Measurements from ENCODE around the gene FAT1. TPM values are rescaled to one million over a fixed set of nuclear protein-coding genes. Genes with fewer than 3 reads are reported as not detected.

FAT1 gene
- total and polyA plus RNA-seq, 9 of the 15 experiments (the other 6 are each of a cell fraction or from before 2014, with no cell fraction given) = 6.0 to 38.4 (median 21.4) TPM

- CTCF ChIA-PET (ENCODE audit: low intra/inter-chr PET ratio) = no interaction called here
- in situ Hi-C loops (cut with MboI) = no loop called here
- intact Hi-C loops (cut with micrococcal nuclease) = no loop called here
Measured at GRCh38 chr4:186560647-186561046, 163.0 kb downstream of the FAT1 start.

More at GRCh38 chr4:186560647-186561046, 163.0 kb downstream of the FAT1 start:
- H3K4me3 ChIP-seq = no peak overlapping the region
- no peaks in the 10 kb centered on the region for H3K36me3 ChIP-seq (ENCODE audit: control insufficient read depth, insufficient read depth, low read length)
- no peaks in the 10 kb centered on the region for H3K9me1 ChIP-seq (ENCODE audit: control insufficient read depth, insufficient read depth, low read length)
- no peak for TF ChIP-seq PTBP1 (IDR thresholded peaks at IDR 0.05; ENCODE audit: low read depth, low read length)
- no peak for TF ChIP-seq NFATC3 (IDR thresholded peaks at IDR 0.05)
- no peak for TF ChIP-seq GATA2 (CRISPR knock-in tag; IDR thresholded peaks at IDR 0.05)
- no peak for TF ChIP-seq USF1 (CRISPR knock-in tag; IDR thresholded peaks at IDR 0.05)
- TF ChIP-seq BRD4 (IDR thresholded peaks at IDR 0.05) = no peak
- no peak for TF ChIP-seq GTF2E2 (tag; IDR thresholded peaks at IDR 0.05)
- TF ChIP-seq, protein P1, sequence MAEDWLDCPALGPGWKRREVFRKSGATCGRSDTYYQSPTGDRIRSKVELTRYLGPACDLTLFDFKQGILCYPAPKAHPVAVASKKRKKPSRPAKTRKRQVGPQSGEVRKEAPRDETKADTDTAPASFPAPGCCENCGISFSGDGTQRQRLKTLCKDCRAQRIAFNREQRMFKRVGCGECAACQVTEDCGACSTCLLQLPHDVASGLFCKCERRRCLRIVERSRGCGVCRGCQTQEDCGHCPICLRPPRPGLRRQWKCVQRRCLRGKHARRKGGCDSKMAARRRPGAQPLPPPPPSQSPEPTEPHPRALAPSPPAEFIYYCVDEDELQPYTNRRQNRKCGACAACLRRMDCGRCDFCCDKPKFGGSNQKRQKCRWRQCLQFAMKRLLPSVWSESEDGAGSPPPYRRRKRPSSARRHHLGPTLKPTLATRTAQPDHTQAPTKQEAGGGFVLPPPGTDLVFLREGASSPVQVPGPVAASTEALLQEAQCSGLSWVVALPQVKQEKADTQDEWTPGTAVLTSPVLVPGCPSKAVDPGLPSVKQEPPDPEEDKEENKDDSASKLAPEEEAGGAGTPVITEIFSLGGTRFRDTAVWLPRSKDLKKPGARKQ (CRISPR knock-in tag; IDR thresholded peaks at IDR 0.05) = no peak
- no peak for TF ChIP-seq ZNF23 (CRISPR knock-in tag; IDR thresholded peaks at IDR 0.05)
- no peak for TF ChIP-seq TSHZ1 (CRISPR knock-in tag; IDR thresholded peaks at IDR 0.05)
- TF ChIP-seq THAP7 (CRISPR knock-in tag; IDR thresholded peaks at IDR 0.05) = no peak
- H3K79me2 ChIP-seq (ENCODE audit: control insufficient read depth, insufficient read depth, low read length) = no peaks in the 10 kb centered on the region
- no peak overlapping the region for H3K27ac ChIP-seq (ENCODE audit: extremely low read depth, low read depth, low read length)
- H2AFZ ChIP-seq (ENCODE audit: low read depth, low read length) = no peak overlapping the region
- H3K9me3 ChIP-seq (replicated peaks; ENCODE audit: control insufficient read depth, insufficient read depth, low read depth, low read length) = no peaks in the 10 kb centered on the region
- H3K9ac ChIP-seq (ENCODE audit: insufficient read depth in 1 of 2, low read depth in 2 of 2, low read length in 2 of 2) = no peak overlapping the region
- POLR2A ChIA-PET = no interaction called here
- no peaks in the 10 kb centered on the region for H4K20me1 ChIP-seq (replicated peaks; ENCODE audit: control insufficient read depth, insufficient read depth, low read length)
- no TSS peak for BruUV-seq (replicated peaks)
- no peaks in the 10 kb centered on the region; a peak in 1 of 5 replicates for H3K4me1 ChIP-seq (replicated peaks in 1 of 2; ENCODE audit: control insufficient read depth in 2 of 2, insufficient read depth in 2 of 2, low read length in 2 of 2)
- 6% methylated on average over 3 of the region's 3 CpGs for WGBS (ENCODE audit: insufficient coverage, low coverage, missing lambda C conversion rate)
- no peak overlapping the region for H3K4me2 ChIP-seq (ENCODE audit: insufficient read depth, low read length)
- FAIRE-seq (no peak), DNase-seq (ENCODE audit: extremely low read depth in 1 of 4, low spot score in 3 of 4) (no peak), ATAC-seq (no peak)
- H3K27me3 ChIP-seq (ENCODE audit: control insufficient read depth in 2 of 2, insufficient read depth in 2 of 2, low read length in 2 of 2) = peaks cover 4 to 8% of the 10 kb centered on the region in 2 experiments
